Measurements from ENCODE around the gene OTUD7B. TPM values are rescaled to one million over a fixed set of nuclear protein-coding genes. Genes with fewer than 3 reads are reported as not detected.

OTUD7B gene
- total and polyA plus RNA-seq, 12 donors, result 5.7 to 45.7 (median 19.8) TPM

- Histone ChIP-seq H3K4me1 (replicated peaks in 1 of 2) (peaks cover 32 to 50% of the 10 kb centered on the region in 2 donors), H3K36me3 (replicated peaks in 1 of 2) (no peaks in the 10 kb centered on the region), H3K4me3 (peak overlapping the region; percentile 30 to 91 (median 86)), H3K9me3 (replicated peaks in 1 of 3) (no peaks in the 10 kb centered on the region), H3K27ac (peak overlapping the region; percentile 88 to 98 (median 96)), H3K27me3 (no peaks in the 10 kb centered on the region)
- TF ChIP-seq POLR2A (IDR thresholded peaks at IDR 0.05), result peak in 1 of 2 donors; percentile 66
- no peak for TF ChIP-seq CTCF (IDR thresholded peaks at IDR 0.05)
- DNase-seq, result peak; percentile 47 to 80 (median 74)
- 0 to 1% (median 1%) methylated on average over 29 of the region's 29 CpGs for WGBS, 4 donors
- intact Hi-C loops (cut with DNase I), result no loop called here
These were observed 728 bp downstream of the OTUD7B start for GRCh38 chr1:150009604-150010392.

GRCh38 chr1:150008699-150009098, 1.8 kb downstream of the OTUD7B start:
- DNase-seq, result no peak
- peak overlapping the region in 2 of 4 donors; percentile 83 to 91 for H3K4me3 ChIP-seq
- intact Hi-C loops (cut with DNase I), result no loop called here
- peaks cover 32 to 53% of the 10 kb centered on the region in 2 donors for H3K4me1 ChIP-seq (replicated peaks in 1 of 2)
- peak overlapping the region in 4 of 5 donors; percentile 91 to 98 (median 96) for H3K27ac ChIP-seq
- WGBS, 4 donors, result 44 to 48% (median 46%) methylated on average over 6 of the region's 6 CpGs
- no peaks in the 10 kb centered on the region for H3K27me3 ChIP-seq
- H3K9me3 ChIP-seq (replicated peaks in 1 of 3), result no peaks in the 10 kb centered on the region
- H3K36me3 ChIP-seq (replicated peaks in 1 of 2), result no peaks in the 10 kb centered on the region
- TF ChIP-seq POLR2A (IDR thresholded peaks at IDR 0.05) (no peak), CTCF (IDR thresholded peaks at IDR 0.05) (no peak)

GRCh38 chr1:150006881-150007421, 3.6 kb downstream of the OTUD7B start:
- H3K9me3 ChIP-seq (replicated peaks in 1 of 3), result no peaks in the 10 kb centered on the region
- peak overlapping the region in 1 of 4 donors; percentile 91 for H3K4me3 ChIP-seq
- H3K27ac ChIP-seq, result peak overlapping the region in 2 of 5 donors; percentile 24
- H3K36me3 ChIP-seq (replicated peaks in 1 of 2), result no peaks in the 10 kb centered on the region
- 45 to 70% (median 57%) methylated on average over 4 of the region's 4 CpGs for WGBS, 4 donors
- DNase-seq, result no peak
- TF ChIP-seq CTCF (IDR thresholded peaks at IDR 0.05), result no peak
- no peak for TF ChIP-seq POLR2A (IDR thresholded peaks at IDR 0.05)
- H3K27me3 ChIP-seq, result no peaks in the 10 kb centered on the region
- H3K4me1 ChIP-seq (replicated peaks in 1 of 2), result peaks cover 39 to 59% of the 10 kb centered on the region in 2 donors
- intact Hi-C loops (cut with DNase I), result no loop called here

GRCh38 chr1:150005606-150006005, 4.9 kb downstream of the OTUD7B start:
- H3K4me1 ChIP-seq (replicated peaks in 1 of 2), result peaks cover 42 to 64% of the 10 kb centered on the region in 2 donors
- intact Hi-C loops (cut with DNase I), result no loop called here
- no peaks in the 10 kb centered on the region for H3K27me3 ChIP-seq
- no peak overlapping the region for H3K27ac ChIP-seq
- no peak overlapping the region for H3K4me3 ChIP-seq
- H3K36me3 ChIP-seq (replicated peaks in 1 of 2), result peaks cover 0 to under 1% of the 10 kb centered on the region in 2 donors
- TF ChIP-seq POLR2A (IDR thresholded peaks at IDR 0.05), result no peak
- TF ChIP-seq CTCF (IDR thresholded peaks at IDR 0.05), result no peak
- WGBS, 4 donors, result 45 to 54% (median 49%) methylated on average over 2 of the region's 2 CpGs
- H3K9me3 ChIP-seq (replicated peaks in 1 of 3), result no peaks in the 10 kb centered on the region
- DNase-seq, result no peak

Data from adrenal gland (tissue), 12 donors.